ENCODE results near the gene MRPL18.
"Not testable (repeated sequence)": the region's sequence is repeated elsewhere in the genome, so short reads cannot be mapped to it uniquely, and the experiment has no call there.

GRCh38 chr6:159816775-159817174 is 26.5 kb downstream of the MRPL18 start:
- TF ChIP-seq CTCF (IDR thresholded peaks at IDR 0.05; ENCODE audit: low read length); EZH2phosphoT487 (IDR thresholded peaks at IDR 0.05; ENCODE audit: low read length); EZH2 (optimal IDR thresholded peaks at IDR 0.05; ENCODE audit: low read depth, low read length): not testable (repeated sequence)

Data from MM.1S (cell line).